Measurements from ENCODE around the gene FAT1. TPM values are rescaled to one million over a fixed set of nuclear protein-coding genes. Genes with fewer than 3 reads are reported as not detected.

FAT1 gene
- total RNA-seq, 1 experiment from 2014 or later: 50.2 TPM

DNA sequence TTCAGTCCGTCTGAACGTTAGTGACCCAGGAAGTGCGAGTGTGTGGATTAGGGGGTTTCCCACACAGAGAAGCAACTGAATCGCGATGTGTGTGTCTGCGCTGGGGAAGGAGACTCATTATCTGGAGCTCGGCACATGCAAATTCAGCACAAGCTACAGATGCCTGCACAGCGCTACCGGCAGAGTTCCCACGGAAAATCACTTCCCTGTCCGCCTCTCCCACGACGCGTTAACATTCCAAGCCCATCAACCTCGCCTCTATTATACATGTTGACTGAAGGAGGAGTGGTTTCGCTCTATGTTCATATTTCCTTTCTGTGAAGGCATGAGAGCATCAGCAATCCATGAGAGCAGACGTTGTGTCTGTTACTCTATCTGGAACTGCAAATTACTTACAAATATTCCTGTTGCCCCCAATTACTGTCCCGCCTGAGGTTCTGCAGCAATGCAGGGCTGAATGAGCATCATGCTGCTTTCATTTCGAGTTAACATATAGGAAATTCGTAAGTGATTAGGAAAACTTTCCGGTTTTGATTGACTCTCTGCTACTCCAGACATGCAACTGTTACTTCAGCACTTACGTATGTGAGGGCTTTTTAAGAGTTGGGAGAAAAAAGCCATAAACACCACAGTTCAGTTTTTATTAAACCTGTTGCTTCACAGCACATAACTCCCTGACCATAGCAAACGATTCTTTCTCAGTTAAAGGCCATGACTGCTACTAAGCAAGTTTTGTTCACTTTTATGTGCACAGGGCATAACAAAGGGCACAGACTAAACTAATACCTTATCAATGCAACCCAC lies 153.3 kb downstream of the FAT1 start:
- DNase-seq (ENCODE audit: low read depth): peak; percentile 33

DNA sequence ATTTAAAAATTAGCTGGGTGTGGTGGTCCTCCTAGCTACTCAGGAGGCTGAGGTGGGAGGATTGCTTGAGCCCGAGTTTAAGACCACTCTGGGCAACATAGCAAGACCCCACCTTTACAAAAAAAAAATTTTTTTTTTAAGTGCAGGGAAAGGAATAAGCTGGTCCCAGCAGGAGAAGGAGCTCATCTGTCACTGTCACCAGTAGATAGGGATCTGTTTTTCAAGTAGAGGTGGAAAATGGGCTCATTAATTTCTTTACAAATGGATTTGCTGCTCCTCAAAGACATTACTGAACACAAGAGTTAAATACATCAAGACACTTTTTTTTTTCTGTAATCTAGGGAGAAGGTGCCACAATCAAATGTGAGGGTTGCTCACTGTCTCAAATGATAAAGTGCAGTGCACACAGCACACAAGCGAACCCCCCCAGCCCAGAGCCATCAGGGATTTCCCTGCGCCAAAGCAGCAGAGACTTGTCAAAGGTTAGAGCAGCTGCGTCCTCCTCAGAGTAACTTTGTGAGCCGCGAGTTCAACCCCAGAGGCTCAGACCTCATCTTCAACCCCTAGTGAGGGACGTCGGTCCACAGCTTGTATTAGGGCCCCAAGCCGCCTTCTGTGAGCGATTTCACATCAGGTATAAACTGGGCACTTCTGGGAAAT lies 154.0 kb downstream of the FAT1 start:
- no peak for DNase-seq (ENCODE audit: low read depth)

DNA sequence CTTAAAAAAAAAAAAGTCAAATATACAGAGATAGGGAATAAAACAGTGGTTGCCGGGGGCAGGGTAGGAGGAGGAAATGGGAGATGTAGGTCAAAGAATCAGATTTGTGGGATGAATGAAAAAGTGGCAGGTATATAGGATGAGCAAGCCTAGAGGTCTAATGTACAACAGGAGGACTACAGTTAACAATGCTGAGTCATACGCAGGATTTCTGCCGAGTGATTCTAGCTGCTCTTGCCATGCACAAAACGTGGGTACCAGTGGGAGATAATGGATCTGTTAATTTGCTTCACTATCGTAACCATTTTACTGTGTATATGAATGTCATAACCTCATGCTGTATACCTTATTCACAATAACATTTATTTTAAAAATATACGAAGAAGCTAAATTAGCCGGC lies 157.6 kb downstream of the FAT1 start:
- peak; percentile 3 for DNase-seq (ENCODE audit: low read depth)

DNA sequence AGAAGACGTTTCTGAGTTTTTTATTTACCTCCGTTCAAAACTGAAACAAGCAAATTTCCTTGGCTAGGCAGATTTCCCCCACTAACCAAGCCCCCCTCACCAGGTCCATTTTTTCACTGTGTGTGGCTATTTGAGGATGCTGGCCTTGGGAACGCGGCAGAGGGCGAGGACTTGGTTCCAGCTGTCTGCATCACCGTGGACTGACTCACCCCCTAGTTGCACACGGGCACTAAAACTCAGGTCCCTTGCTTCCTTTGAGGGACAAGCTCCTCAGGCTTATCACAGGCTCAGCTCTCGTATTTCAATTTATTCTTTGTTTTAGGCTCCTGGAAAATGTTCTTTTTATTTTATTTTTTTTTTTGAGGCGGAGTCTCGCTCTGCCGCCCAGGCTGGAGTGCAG lies 159.9 kb downstream of the FAT1 start:
- no peak for DNase-seq (ENCODE audit: low read depth)

GRCh38 chr4:186561748-186562147 lies 161.9 kb downstream of the FAT1 start:
- DNase-seq (ENCODE audit: low read depth): no peak

- no peak for DNase-seq (ENCODE audit: low read depth)
Measured at GRCh38 chr4:186560647-186561046, 163.0 kb downstream of the FAT1 start.

DNA sequence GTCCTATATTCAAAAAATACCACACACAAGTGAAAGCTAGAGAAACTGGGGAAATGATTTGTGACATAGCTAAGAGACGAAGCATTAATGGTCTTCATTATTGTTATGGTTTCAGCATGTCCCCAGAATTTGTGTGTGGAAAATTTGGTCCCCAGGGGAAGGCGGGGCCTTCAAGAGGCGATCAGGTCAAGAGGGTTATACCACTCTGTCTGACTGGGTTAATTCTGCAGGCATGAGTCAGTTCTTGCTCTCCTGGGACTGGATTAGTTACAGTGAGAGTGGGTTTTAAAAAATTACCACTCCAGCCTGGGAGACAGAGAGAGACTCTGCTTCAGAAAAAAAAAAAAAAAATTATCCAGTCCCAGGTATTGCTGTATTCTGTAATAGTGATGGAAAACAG lies 166.2 kb downstream of the FAT1 start:
- peak; percentile 58 for DNase-seq (ENCODE audit: low read depth)

GRCh38 chr4:186557061-186557460 lies 166.6 kb downstream of the FAT1 start:
- peak; percentile 20 for DNase-seq (ENCODE audit: low read depth)

DNA sequence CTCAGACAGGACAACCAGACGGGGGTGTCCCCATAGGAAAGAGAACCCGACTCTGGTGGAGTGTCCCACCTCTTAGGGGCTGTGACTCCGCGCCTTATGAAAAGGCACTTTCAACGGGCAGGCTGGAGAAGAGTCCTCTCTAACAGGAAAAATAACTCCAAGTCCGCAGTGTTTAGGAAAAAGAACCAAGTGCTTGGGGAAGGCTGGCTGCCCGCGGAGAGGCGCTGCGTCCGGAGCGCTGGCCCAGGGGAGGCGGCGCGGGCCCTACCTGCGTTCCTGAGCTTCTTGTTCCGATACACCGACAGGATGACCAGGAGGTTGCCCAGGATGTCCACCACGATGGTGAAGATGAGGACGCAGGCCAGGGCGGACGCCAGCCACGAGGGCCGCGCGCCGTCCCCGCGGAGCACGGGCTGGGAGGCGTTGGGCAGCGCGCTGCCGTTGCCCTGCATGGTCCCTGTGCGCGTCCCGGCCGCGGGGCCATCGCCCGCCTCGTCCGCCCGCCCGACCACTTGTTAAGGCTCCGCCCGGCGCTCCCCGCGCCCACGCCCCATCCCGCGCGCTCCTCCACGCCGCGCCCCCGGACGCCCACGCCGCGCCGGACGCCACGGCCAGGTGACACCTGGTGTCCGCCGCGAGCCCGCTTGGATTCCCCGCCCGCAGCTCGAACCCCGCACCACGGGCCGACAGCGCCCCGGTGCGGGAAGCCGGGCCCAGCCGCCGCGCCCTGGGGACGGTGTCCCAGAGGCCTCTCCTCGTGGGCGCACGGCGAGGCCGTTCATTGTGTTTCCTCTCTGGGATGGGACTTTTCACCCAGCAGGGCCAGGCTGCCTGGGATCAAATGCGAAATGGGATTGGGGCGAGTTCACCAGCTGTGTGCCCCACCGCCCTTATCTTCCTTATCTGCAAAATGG lies 168.5 kb downstream of the FAT1 start, which contains the start of gene MTNR1A:
MTNR1A (minus strand) TSS at position 654 of the 914 bp plus-strand sequence; CDS start at position 452, 202 bp downstream.
- peak; percentile 9 for DNase-seq (ENCODE audit: low read depth)

DNA sequence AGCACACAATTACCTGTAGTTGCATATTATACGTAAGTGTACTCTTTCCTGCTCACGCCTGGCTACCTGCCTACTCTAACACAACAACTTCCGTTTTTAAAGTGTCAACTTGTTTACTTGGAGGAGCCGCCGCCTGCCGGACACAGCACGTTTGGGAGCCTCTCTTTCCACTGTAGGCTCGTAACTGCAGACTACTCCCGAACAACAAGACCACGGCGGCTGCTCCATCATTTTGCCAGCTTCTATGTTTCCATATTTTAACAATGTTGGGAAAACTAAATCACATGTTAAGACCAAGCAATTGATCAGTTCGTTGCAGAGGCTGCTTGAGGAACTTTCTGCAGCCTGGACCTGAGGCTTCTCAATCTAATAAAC lies 169.1 kb downstream of the FAT1 start:
- DNase-seq (ENCODE audit: low read depth): peak; percentile 6

DNA sequence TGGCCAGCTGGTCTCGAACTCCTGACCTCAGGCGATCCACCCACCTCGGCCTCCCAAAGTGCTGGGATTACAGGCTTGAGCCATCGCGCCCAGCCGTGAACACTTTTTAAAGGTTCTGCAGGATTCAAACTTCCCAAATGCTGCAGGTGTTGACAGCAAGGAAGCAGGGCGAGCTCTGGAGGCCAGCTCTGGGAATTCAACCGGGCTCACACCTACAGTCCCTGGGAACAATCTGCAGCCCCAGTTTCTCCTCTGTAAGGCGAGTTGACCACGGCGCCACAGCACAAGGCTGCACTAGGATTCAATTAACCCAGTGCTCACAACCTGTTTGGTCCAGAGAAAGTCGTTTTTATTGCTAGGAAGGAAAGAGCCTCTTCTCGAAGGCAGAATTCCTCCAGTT lies 169.9 kb downstream of the FAT1 start:
- no peak for DNase-seq (ENCODE audit: low read depth)

GRCh38 chr4:186551849-186552248 lies 171.8 kb downstream of the FAT1 start:
- no peak for DNase-seq (ENCODE audit: low read depth)

DNA sequence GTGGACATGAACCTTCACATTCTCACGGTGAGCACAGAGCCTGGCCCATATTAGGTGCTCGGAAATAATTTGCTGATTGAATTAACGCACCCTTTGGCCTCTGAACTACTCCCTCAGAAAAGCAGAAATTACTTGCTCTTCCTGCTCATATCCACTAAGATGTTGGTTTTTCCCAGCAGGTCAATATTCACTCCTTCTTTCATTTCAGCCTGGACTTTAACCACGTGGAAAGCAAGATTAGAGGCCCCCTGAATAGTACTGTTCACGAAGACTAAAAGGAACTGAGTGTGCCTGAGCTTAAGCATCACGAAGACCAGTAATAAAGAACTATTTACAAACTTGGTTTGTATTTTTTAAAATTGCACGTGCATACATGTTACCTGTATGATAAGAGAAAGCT lies 178.2 kb downstream of the FAT1 start:
- no peak for DNase-seq (ENCODE audit: low read depth)

DNA sequence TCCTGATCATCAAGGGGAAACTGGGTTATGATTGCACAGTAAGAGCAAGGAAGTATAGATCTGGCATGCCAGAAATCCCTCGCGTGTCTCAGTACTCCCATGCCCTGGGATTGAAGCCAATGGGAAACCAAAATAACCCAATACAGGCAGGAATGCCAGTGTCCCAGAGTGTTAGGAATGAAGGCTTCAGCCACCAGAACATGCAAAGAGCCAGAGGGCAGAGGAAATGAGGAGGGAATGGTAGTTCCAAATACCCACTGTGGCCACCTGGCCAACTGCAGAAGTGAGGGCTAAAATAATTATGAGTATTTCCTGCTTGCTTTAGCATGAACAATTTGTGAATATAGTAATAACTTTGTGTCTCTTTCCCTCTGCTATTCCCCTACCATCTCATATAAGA lies 180.4 kb downstream of the FAT1 start:
- no peak for DNase-seq (ENCODE audit: low read depth)

DNA sequence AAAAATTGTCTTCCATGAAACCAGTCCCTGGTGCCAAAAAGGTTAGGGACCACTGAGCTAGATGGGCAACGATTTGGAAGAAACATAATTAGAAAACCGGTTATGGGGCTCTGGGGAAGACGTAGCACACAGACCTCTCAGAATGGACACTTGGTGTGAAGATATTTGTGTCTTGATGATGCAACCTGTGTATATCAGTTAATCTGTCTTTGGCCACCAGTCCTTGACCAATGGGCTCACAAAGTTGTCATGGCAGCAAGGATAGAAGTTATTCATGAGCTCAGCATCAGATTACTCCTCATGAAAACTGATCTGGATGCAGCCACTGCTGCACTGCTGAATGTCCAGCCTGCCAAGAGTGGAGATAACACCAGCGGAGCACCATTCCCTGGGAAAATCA lies 181.9 kb downstream of the FAT1 start:
- no peak for DNase-seq (ENCODE audit: low read depth)

- peak; percentile 4 for DNase-seq (ENCODE audit: low read depth)
Measured at GRCh38 chr4:186537843-186538521, 185.7 kb downstream of the FAT1 start.

Other genes with a start within 250 kb of the FAT1 start
- not detected in 2 replicates for gene MTNR1A, start 168.3 kb downstream of the FAT1 start, total RNA-seq (2014; rRNA removed; shearing (Covaris generic))